Right cardiac atrium (tissue), 5 donors: ENCODE data around the gene ELOVL2. TPM values are rescaled to one million over a fixed set of nuclear protein-coding genes. Genes with fewer than 3 reads are reported as not detected.

Experiments
- ATAC-seq, 2 donors: fragments of 200-7000 bp; cut with Tn5 transposase; one replicate each; pipeline versions ENCODE4 v1.8.0 to v1.9.1; 2020; ENCODE audit warnings: moderate library complexity in 2 of 2, mild to moderate bottlenecking in 1 of 2
- DNase-seq, 3 donors: peaks; one replicate each; pipeline ENCODE4 v3.0.0-alpha.2; 2020
- H3K27ac ChIP-seq: one replicate; pipeline ENCODE4 v1.5.1; 2013; ENCODE audit warnings: mild to moderate bottlenecking, low read length, control low read depth, moderate library complexity
- H3K27me3 ChIP-seq: one replicate; pipeline ENCODE4 v1.6.1; 2013; ENCODE audit not compliant: control insufficient read depth, insufficient read depth
- H3K4me1 ChIP-seq: one replicate; pipeline ENCODE4 v1.6.1; 2013; ENCODE audit warnings: low read length; ENCODE audit not compliant: control insufficient read depth, insufficient read depth
- H3K4me3 ChIP-seq: one replicate; pipeline ENCODE4 v1.5.1; 2013; ENCODE audit warnings: low read length, control low read depth
- H3K9me3 ChIP-seq: one replicate; pipeline ENCODE4 v1.6.1; 2013; ENCODE audit warnings: low read length; ENCODE audit not compliant: control insufficient read depth
- WGBS: extraction: QIAGEN DNeasy Blood & Tissue Kit; methylation state at CpG from one replicate; pipeline ENCODE4 v1.1.7; 2013; 5-methylcytosine and 5-hydroxymethylcytosine counted together
- intact Hi-C, 4 donors: fragments of 100-400 bp; cut with DNase I; formaldehyde crosslinking; loops; one replicate each; pipeline versions ENCODE4 v1.11.0 to v1.14.0; 2022 to 2023
- polyA plus RNA-seq: library from polyadenylated mRNA; stranded (reverse); fragments of 200-250 nt; gene quantifications from one replicate; pipeline ENCODE4 v1.2.3, GENCODE V29; 2013
- total RNA-seq, 4 donors: library from RNA; stranded (reverse); fragmentation: NEBNext Ultra II Directional; extraction: Animal tissue kit (Norgen Biotek cat#: 25700); gene quantifications; one replicate each; pipeline ENCODE4 v1.2.1, GENCODE V29; 2021
- donor health status: healthy with polysubstance abuse.
- donor health status: DM: no; HTN: yes; CAD: no.
- donor health status: DM: no; HTN: no; CAD: no.
- donor health status: DM: no; HTN: yes; CAD: no; lungs with severe emphysema.
- donor health status: DM: yes; HTN: yes; CAD: no.

Gene ELOVL2
- total and polyA plus RNA-seq, 5 donors: 0.61 to 1.4 (median 1.1) TPM

GRCh38 chr6:11078266-11078665 lies 34.2 kb upstream of the ELOVL2 start:
- ATAC-seq (no peak), DNase-seq (no peak)
- H3K9me3 ChIP-seq: no peaks in the 10 kb centered on the region
- H3K27me3 ChIP-seq: no peaks in the 10 kb centered on the region
- H3K4me1 ChIP-seq: no peaks in the 10 kb centered on the region
- intact Hi-C loops: no loop called here
- WGBS: 90% methylated on average over 4 of the region's 4 CpGs
- H3K27ac ChIP-seq: no peak overlapping the region
- H3K4me3 ChIP-seq: no peak overlapping the region

- ATAC-seq (no peak), DNase-seq (no peak)
- Histone ChIP-seq H3K27ac (no peak overlapping the region), H3K9me3 (no peaks in the 10 kb centered on the region), H3K4me3 (no peak overlapping the region), H3K27me3 (no peaks in the 10 kb centered on the region), H3K4me1 (no peaks in the 10 kb centered on the region)
- 73% methylated on average over 2 of the region's 2 CpGs for WGBS
- intact Hi-C loops: no loop called here
Measured at GRCh38 chr6:11076540-11076939, 32.4 kb upstream of the ELOVL2 start.

GRCh38 chr6:11072101-11072500 lies 28.0 kb upstream of the ELOVL2 start:
- 89% methylated on average over 4 of the region's 4 CpGs for WGBS
- H3K27ac ChIP-seq: no peak overlapping the region
- H3K4me3 ChIP-seq: no peak overlapping the region
- H3K4me1 ChIP-seq: no peaks in the 10 kb centered on the region
- ATAC-seq (no peak), DNase-seq (no peak)
- no peaks in the 10 kb centered on the region for H3K27me3 ChIP-seq
- no peaks in the 10 kb centered on the region for H3K9me3 ChIP-seq
- intact Hi-C loops: no loop called here

GRCh38 chr6:11069760-11070159 lies 25.7 kb upstream of the ELOVL2 start:
- Histone ChIP-seq H3K4me3 (no peak overlapping the region), H3K4me1 (no peaks in the 10 kb centered on the region), H3K9me3 (no peaks in the 10 kb centered on the region), H3K27ac (no peak overlapping the region), H3K27me3 (no peaks in the 10 kb centered on the region)
- DNase-seq: no peak
- 58% methylated on average over 2 of the region's 2 CpGs for WGBS
- intact Hi-C loops: loop anchor here (5.0 kb wide), 1 partner anchor 117 kb away; no protein-coding TSS in a partner anchor
- ATAC-seq: no peak

GRCh38 chr6:11067348-11067747 lies 23.2 kb upstream of the ELOVL2 start:
- Histone ChIP-seq H3K4me3 (no peak overlapping the region), H3K27ac (no peak overlapping the region), H3K9me3 (no peaks in the 10 kb centered on the region), H3K4me1 (no peaks in the 10 kb centered on the region), H3K27me3 (no peaks in the 10 kb centered on the region)
- ATAC-seq (no peak), DNase-seq (no peak)
- 52% methylated on average over 2 of the region's 2 CpGs for WGBS
- intact Hi-C loops: loop anchor here (5.0 kb wide), 1 partner anchor 115 kb away; no protein-coding TSS in a partner anchor

- DNase-seq (no peak), ATAC-seq (no peak)
- Histone ChIP-seq H3K9me3 (no peaks in the 10 kb centered on the region), H3K4me3 (no peak overlapping the region), H3K4me1 (no peaks in the 10 kb centered on the region), H3K27ac (no peak overlapping the region), H3K27me3 (no peaks in the 10 kb centered on the region)
- 94% methylated on average over 6 of the region's 6 CpGs for WGBS
- intact Hi-C loops: loop anchor here (5.0 kb wide), 1 partner anchor 114 kb away; no protein-coding TSS in a partner anchor
Measured at GRCh38 chr6:11066505-11067347, 22.6 kb upstream of the ELOVL2 start.

- no peak for ATAC-seq
Measured at GRCh38 chr6:11065436-11066202, 21.5 kb upstream of the ELOVL2 start.

GRCh38 chr6:11064836-11065235 lies 20.7 kb upstream of the ELOVL2 start:
- Histone ChIP-seq H3K4me3 (no peak overlapping the region), H3K27ac (no peak overlapping the region), H3K4me1 (no peaks in the 10 kb centered on the region), H3K27me3 (no peaks in the 10 kb centered on the region), H3K9me3 (no peaks in the 10 kb centered on the region)
- no peak for ATAC-seq
- no peak for DNase-seq
- intact Hi-C loops: loop anchor here (5.0 kb wide), 1 partner anchor 113 kb away; no protein-coding TSS in a partner anchor
- WGBS: 68% methylated on average over 3 of the region's 3 CpGs

More at GRCh38 chr6:11065436-11066202, 21.5 kb upstream of the ELOVL2 start:
- Histone ChIP-seq H3K4me3 (no peak overlapping the region), H3K9me3 (no peaks in the 10 kb centered on the region), H3K27ac (no peak overlapping the region), H3K4me1 (no peaks in the 10 kb centered on the region), H3K27me3 (no peaks in the 10 kb centered on the region)
- peak in 1 of 3 donors; percentile 40 for DNase-seq
- WGBS: 84% methylated on average over 6 of the region's 6 CpGs
- intact Hi-C loops: loop anchor here (5.0 kb wide), 1 partner anchor 113 kb away; no protein-coding TSS in a partner anchor

GRCh38 chr6:11062715-11063114 lies 18.6 kb upstream of the ELOVL2 start:
- 78% methylated on average over 2 of the region's 2 CpGs for WGBS

GRCh38 chr6:11062083-11062482 lies 18.0 kb upstream of the ELOVL2 start:
- Histone ChIP-seq H3K27me3 (no peaks in the 10 kb centered on the region), H3K4me3 (no peak overlapping the region), H3K4me1 (no peaks in the 10 kb centered on the region), H3K9me3 (no peaks in the 10 kb centered on the region), H3K27ac (no peak overlapping the region)
- WGBS: 93% methylated on average over 4 of the region's 4 CpGs
- ATAC-seq: no peak
- intact Hi-C loops: no loop called here
- DNase-seq: no peak

More at GRCh38 chr6:11062715-11063114, 18.6 kb upstream of the ELOVL2 start:
- Histone ChIP-seq H3K4me1 (no peaks in the 10 kb centered on the region), H3K9me3 (no peaks in the 10 kb centered on the region), H3K27ac (no peak overlapping the region), H3K4me3 (no peak overlapping the region), H3K27me3 (no peaks in the 10 kb centered on the region)
- intact Hi-C loops: no loop called here
- DNase-seq (no peak), ATAC-seq (no peak)

- H3K27ac ChIP-seq: no peak overlapping the region
- intact Hi-C loops: no loop called here
- no peak overlapping the region for H3K4me3 ChIP-seq
- H3K4me1 ChIP-seq: no peaks in the 10 kb centered on the region
- H3K27me3 ChIP-seq: no peaks in the 10 kb centered on the region
- no peak for ATAC-seq
- H3K9me3 ChIP-seq: no peaks in the 10 kb centered on the region
- no peak for DNase-seq
- 97% methylated on average over 5 of the region's 5 CpGs for WGBS
Measured at GRCh38 chr6:11058406-11058805, 14.3 kb upstream of the ELOVL2 start.
